Measurements from ENCODE around the gene LTBP1. TPM values are rescaled to one million over a fixed set of nuclear protein-coding genes. Genes with fewer than 3 reads are reported as not detected.

The LTBP1 gene
- total RNA-seq, 2 donors from 2014 or later: 21.2 to 24.8 TPM

GRCh38 chr2:33278245-33278943, 331.6 kb downstream of the LTBP1 start:
- DNase-seq (no peak), ATAC-seq (no peak)
- intact Hi-C loops (cut with DNase I, micrococcal nuclease): loop anchor here in 1 of 2 donors (10.0 kb wide), 1 partner anchor 244 kb away; no protein-coding TSS in a partner anchor

DNA sequence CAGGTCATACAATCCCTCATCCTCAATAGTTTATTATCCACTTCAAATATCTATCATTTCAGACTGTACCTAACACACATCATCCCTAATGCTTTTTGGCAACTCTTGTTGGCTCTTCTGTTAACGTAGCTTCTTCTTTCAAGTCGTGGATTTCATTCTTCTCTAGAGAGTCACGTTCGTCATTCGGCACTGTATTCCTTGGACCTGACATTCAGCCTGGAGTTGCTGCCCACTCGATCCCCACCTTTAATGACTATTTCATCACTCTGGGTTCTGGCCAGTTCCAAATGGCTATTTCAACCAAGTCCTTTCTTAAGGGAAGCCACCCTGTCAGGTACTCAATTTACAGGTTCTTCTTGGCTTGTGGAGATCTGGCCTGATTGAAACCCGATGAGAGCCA, 337.5 kb downstream of the LTBP1 start:
- no peak for DNase-seq
- ATAC-seq: no peak
- intact Hi-C loops (cut with DNase I, micrococcal nuclease): no loop called here

DNA sequence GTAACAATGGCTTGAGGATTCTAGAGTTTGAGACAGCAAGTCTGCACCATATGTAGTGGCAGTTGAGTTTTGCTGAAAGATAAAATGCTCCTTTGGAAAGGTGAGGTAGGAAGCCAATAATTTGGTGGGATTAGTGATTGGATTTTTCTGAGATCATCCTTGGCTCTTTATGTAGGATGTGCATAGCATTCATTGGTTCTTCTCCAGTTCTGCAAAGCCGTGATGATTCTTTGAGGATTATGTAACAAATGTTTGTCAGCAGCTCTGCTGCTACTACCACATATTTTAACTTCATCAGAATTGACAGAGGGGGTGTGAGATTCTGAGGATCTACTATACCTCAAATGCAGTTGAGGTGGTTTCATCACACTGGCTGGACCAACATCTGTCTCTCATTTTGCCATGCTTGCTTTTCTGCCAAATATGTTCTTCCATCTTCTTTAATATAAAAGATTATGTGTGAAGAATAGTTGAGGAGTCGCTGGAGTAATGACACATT, 340.8 kb downstream of the LTBP1 start:
- ATAC-seq (no peak), DNase-seq (no peak)
- intact Hi-C loops (cut with DNase I, micrococcal nuclease): no loop called here

DNA sequence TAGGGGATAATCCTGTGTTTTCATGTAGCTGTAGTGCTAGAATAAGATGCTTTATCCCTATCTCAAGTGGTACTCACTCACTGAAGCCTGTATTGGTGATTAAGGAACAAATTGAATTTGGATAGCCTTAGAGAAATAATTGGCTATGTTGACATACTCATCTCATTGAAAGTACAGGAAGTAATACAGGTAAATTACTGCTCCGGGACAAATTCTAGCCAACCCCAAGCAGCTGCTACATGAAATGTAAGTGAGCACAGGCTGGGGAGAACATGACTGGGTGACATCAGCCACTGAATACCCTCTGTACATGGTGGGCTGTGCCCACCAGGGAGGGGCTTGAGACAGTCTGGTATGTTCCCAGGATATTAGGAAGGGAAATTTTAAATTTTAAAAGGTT, 341.3 kb downstream of the LTBP1 start:
- ATAC-seq (no peak), DNase-seq (no peak)
- intact Hi-C loops (cut with DNase I, micrococcal nuclease): no loop called here

DNA sequence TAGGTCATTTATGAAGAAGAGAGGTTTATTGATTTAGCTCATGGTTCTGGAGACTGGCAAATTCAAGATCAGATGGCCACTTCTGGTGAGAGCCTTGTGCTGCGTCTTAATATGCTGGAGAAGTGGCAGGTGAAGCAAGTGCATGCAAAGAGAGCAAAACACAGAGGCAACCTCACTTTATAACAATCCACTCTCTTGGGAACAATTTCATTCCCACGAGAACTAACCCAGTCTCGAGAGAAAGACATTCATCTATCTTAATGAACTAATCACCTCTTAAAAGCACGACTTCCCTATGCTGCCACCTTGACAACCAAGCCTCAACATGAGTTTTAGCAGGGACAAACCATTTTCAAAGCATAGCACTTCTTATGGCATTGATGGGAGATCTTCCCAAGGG, 343.2 kb downstream of the LTBP1 start:
- no peak for ATAC-seq
- intact Hi-C loops (cut with DNase I, micrococcal nuclease): no loop called here
- no peak for DNase-seq

GRCh38 chr2:33291278-33292013, 344.7 kb downstream of the LTBP1 start:
- ATAC-seq: peak; percentile 96
- DNase-seq: no peak
- intact Hi-C loops (cut with DNase I, micrococcal nuclease): no loop called here

- ATAC-seq (peak; percentile 8), DNase-seq (no peak)
- intact Hi-C loops (cut with DNase I, micrococcal nuclease): no loop called here
These were observed 345.3 kb downstream of the LTBP1 start for GRCh38 chr2:33292063-33292462.

GRCh38 chr2:33292981-33293595, 346.3 kb downstream of the LTBP1 start:
- intact Hi-C loops (cut with DNase I, micrococcal nuclease): no loop called here
- DNase-seq: no peak

DNA sequence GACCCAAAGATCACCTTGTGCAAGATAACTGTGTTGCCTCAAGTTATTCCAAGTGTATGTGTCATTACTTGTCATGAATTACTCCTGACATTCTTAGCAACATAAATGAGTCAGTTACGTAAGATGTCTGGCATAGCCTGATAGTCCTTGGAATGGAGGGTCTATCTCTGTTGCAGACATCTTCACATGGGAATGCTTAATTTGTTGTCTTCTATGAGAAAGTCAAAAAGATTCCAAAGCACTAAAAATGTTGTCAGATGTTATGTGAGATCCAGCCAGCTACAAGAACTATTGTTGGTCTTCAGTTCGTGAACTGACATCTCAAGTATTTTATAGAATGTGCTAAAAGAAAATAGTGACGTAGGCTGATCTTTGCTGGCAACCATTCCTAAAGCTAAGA, 351.5 kb downstream of the LTBP1 start:
- ATAC-seq: no peak
- DNase-seq: no peak
- intact Hi-C loops (cut with DNase I, micrococcal nuclease): no loop called here

More at GRCh38 chr2:33292981-33293595, 346.3 kb downstream of the LTBP1 start:
- no peak for ATAC-seq

GRCh38 chr2:33301355-33301754, 354.6 kb downstream of the LTBP1 start:
- ATAC-seq (no peak), DNase-seq (no peak)
- intact Hi-C loops (cut with DNase I, micrococcal nuclease): no loop called here

DNA sequence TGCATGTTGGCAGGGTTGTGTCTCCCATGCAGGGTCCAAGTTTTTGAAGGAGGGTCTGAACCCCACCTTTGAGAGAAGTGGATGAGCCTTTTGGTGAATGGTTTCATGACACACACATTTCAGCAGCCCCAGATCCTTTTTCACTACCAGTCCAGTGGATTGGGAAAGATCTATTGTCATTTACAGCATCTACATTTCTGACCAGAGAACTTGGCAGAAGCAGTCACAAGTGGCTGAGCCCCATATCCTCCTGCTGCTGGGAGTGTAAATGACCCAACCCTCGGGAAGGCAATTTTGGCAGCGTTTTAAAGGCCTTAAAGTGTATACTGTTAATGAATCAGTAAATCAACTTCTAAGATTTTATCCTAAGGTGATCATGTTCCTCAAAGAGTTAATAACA, 355.6 kb downstream of the LTBP1 start:
- DNase-seq: no peak
- ATAC-seq: no peak
- intact Hi-C loops (cut with DNase I, micrococcal nuclease): no loop called here

DNA sequence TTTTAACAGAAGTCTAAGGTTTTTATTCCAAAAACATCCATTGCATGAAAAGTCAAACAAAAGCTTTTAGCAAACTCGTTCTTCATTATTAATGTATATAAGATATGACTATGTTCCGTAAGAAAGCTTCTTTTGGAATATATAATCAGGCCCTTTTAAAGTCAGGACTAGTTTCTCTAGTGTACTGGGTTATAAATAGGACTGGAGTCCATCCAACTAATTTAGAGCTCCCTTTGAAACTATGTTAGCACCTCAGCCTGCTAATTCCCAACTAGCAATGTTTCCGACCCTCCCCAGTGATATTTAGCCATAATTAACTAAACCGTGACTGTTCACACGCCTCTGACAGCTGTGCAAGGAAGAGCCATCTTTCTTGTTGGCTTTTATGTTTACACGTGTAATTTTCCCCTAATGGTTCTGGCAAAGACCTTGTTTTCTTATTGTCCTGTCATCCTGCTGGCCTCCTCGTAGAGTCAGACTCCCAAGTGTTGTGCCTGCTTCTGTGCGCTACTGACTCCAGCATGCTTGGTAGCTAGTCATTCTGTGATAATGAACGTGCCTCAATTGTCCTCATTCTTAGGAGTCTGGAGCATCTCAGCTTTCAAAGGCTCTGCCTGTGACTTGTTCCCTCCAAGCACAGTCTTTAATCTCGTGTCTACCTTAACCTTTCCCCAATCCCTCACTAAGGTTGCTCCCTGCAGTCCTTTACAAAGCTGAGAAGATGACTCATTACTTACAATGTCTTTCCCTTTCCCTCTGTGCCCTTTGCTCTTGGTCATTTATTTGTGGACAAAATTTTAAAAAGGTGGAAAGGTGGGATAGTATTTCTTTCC, 357.5 kb downstream of the LTBP1 start:
- intact Hi-C loops (cut with DNase I, micrococcal nuclease): no loop called here
- ATAC-seq (peak; percentile 86), DNase-seq (no peak)

- ATAC-seq: peak; percentile 61
- no peak for DNase-seq
- intact Hi-C loops (cut with DNase I, micrococcal nuclease): no loop called here
These were observed 361.0 kb downstream of the LTBP1 start for GRCh38 chr2:33307659-33308270.

DNA sequence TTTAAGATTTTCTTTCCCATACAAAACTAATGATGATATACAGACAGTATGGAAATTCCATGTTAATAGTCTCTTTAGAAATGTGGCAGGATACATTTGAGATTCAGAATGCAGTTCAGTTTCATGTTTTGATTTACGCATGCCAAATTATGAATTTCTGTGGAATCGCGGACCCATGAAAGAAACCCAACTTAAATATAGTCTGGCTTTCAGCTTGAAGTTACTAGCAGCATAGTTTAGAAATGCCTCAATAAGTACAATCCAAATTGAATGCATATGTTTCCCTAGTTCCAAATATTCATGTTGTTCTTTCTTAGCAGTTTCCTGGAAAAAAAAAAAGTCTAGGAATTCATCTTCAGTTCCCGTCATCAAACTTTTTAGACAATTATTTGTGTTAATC, 365.6 kb downstream of the LTBP1 start:
- no peak for DNase-seq
- no peak for ATAC-seq
- intact Hi-C loops (cut with DNase I, micrococcal nuclease): no loop called here

GRCh38 chr2:33313039-33313438, 366.3 kb downstream of the LTBP1 start:
- intact Hi-C loops (cut with DNase I, micrococcal nuclease): no loop called here
- DNase-seq: no peak
- ATAC-seq: no peak

- DNase-seq (no peak), ATAC-seq (no peak)
- intact Hi-C loops (cut with DNase I, micrococcal nuclease): no loop called here
These were observed 367.8 kb downstream of the LTBP1 start for GRCh38 chr2:33314541-33314940.

- DNase-seq (no peak), ATAC-seq (no peak)
- intact Hi-C loops (cut with DNase I, micrococcal nuclease): no loop called here
These were observed 369.6 kb downstream of the LTBP1 start for GRCh38 chr2:33316328-33316727.

- DNase-seq: no peak
- intact Hi-C loops (cut with DNase I, micrococcal nuclease): no loop called here
- no peak for ATAC-seq
These were observed 370.7 kb downstream of the LTBP1 start for GRCh38 chr2:33317369-33318007.

Measured in left colon (tissue), 2 donors.